Rectal smooth muscle tissue (tissue), 1 donor: ENCODE measurements around the gene PBX1.

Experiments
- H3K27ac ChIP-seq: one replicate; pipeline ENCODE4 v1.7.0; 2013; ENCODE audit warnings: low read depth, low read length, inconsistent platforms
- H3K27me3 ChIP-seq: one replicate; pipeline ENCODE4 v1.7.0; 2013; ENCODE audit warnings: low read length; ENCODE audit not compliant: control insufficient read depth, insufficient read depth
- H3K36me3 ChIP-seq: one replicate; pipeline ENCODE4 v1.7.0; 2013; ENCODE audit warnings: low read length; ENCODE audit not compliant: control insufficient read depth, insufficient read depth
- H3K4me1 ChIP-seq: one replicate; pipeline ENCODE4 v1.7.0; 2013; ENCODE audit warnings: low read length; ENCODE audit not compliant: control insufficient read depth, insufficient read depth
- H3K4me3 ChIP-seq: one replicate; pipeline ENCODE4 v1.7.0; 2013; ENCODE audit warnings: low read length
- H3K9ac ChIP-seq: one replicate; pipeline ENCODE4 v1.7.0; 2013; ENCODE audit warnings: low read length

PBX1 gene

DNA sequence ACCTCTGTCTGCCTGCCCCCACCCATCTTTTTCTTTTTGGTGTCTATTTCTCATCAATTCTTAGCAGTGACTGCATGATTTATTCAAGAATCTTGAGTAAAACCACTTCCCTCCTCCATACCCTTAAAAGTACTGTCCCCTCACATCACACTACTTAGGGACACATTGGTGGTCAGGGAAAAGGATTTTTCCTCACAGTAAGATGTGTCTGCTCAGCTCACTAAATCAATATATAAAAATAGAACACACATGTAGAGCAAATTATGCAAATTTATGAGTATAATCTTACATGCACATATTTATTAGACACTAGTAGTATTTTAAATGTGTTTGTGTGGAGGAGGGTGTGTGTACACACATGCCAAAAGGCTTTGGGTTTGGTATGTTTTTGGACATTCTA is 202.0 kb downstream of the PBX1 start:
- no peaks in the 10 kb centered on the region for H3K27me3 ChIP-seq
- no peaks in the 10 kb centered on the region for H3K36me3 ChIP-seq
- H3K4me1 ChIP-seq: no peaks in the 10 kb centered on the region
- no peak overlapping the region for H3K27ac ChIP-seq
- H3K9ac ChIP-seq: no peak overlapping the region
- H3K4me3 ChIP-seq: no peak overlapping the region

DNA sequence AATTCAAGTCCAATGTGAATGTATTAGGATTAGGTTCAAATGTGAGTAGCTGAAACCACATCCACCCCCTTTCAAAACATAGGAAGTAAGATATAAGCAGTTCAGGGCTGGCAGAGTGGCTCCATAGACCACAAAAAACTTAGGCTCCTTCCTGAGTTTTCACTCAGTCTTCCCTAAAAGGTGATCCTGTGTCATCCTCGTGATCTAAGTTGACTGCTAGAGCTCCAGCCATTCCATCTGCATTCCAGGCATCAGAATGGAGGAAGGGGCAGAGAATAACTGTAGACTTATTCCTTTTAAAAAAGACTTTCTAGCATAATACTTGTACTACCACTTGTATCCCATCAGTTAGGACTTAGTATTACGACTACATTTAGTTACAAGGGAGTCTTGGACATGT is 204.1 kb downstream of the PBX1 start:
- H3K4me1 ChIP-seq: peaks cover 4% of the 10 kb centered on the region

DNA sequence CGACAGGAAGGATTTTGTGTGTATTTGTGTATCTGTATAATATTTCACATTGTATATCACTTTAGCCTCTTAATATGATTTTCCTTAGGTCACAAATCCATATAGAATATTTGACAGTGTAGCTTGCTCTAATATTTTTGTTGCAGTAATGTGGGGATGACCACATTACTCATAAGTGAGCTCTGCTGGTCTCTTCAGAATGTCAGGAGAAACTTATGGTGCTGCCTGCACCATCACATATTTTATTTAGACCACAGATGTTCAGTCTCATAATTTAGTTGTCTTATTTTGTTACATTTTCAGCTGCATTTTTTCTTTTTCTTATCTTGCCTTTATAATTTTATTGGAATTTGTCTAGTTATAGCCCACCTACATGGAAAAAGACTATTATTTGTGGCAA is 205.3 kb downstream of the PBX1 start:
- Histone ChIP-seq H3K27ac (no peak overlapping the region), H3K4me1 (peaks cover 4% of the 10 kb centered on the region), H3K36me3 (no peaks in the 10 kb centered on the region), H3K27me3 (no peaks in the 10 kb centered on the region), H3K4me3 (no peak overlapping the region), H3K9ac (no peak overlapping the region)

More for the DNA sequence above, 204.1 kb downstream of the PBX1 start:
- no peaks in the 10 kb centered on the region for H3K36me3 ChIP-seq
- H3K9ac ChIP-seq: no peak overlapping the region
- no peak overlapping the region for H3K27ac ChIP-seq
- no peak overlapping the region for H3K4me3 ChIP-seq
- no peaks in the 10 kb centered on the region for H3K27me3 ChIP-seq

DNA sequence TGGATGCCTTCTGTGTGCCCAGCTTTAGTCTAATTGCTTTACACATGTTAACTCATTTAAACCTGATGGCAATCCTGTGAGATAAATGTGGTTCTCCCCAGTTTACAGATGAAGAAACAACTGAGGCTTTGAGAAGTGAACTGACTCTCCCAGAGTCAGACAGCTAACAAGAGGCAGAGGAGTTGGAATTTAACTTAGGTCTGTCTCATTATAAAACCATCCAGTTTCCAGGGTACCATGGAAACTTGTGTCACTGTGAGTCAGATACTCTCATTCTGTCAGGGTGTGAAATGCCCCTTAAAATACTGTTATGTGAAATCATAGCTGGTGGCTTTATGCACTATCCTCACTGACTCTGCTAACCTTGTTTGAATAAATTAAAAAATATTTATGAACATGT is 206.6 kb downstream of the PBX1 start:
- no peak overlapping the region for H3K9ac ChIP-seq

DNA sequence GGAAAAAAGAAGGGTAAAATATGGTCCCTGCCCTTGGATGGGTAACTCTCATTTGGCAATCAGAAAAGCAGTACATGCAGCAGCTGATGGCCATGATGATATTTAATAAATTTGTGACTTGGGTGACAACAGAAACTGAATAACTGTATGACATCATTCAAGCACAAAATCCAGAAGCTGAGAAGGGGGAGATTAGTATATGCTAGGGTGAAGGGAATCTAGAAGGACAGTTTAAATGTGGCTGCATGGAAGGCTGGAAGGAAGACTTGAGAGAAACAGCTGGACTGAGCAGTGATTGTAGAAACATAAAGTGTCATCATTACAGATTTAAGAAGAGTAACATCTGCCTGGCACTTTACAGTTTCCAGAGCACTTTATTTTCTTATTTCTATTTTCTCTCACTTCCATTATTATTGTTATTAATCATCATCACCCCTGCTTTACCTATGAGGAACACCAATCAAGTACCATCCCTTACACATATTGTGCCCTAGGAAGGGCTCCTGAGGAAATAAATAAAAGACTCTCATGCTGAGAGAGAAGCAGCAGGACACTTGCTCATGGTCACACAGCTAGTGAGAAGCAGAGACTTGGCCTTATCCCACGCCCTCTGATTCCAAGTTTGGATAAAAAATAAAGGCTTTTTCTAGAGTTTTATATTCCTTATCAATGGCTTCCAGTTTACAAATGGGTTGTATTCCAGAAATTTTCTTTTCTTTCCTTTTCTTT is 207.2 kb downstream of the PBX1 start:
- H3K4me1 ChIP-seq: peaks cover 8% of the 10 kb centered on the region
- no peak overlapping the region for H3K4me3 ChIP-seq
- no peak overlapping the region for H3K27ac ChIP-seq

More for the DNA sequence above, 206.6 kb downstream of the PBX1 start:
- no peaks in the 10 kb centered on the region for H3K27me3 ChIP-seq
- peaks cover 4% of the 10 kb centered on the region for H3K4me1 ChIP-seq
- no peak overlapping the region for H3K27ac ChIP-seq
- H3K36me3 ChIP-seq: no peaks in the 10 kb centered on the region
- no peak overlapping the region for H3K4me3 ChIP-seq

DNA sequence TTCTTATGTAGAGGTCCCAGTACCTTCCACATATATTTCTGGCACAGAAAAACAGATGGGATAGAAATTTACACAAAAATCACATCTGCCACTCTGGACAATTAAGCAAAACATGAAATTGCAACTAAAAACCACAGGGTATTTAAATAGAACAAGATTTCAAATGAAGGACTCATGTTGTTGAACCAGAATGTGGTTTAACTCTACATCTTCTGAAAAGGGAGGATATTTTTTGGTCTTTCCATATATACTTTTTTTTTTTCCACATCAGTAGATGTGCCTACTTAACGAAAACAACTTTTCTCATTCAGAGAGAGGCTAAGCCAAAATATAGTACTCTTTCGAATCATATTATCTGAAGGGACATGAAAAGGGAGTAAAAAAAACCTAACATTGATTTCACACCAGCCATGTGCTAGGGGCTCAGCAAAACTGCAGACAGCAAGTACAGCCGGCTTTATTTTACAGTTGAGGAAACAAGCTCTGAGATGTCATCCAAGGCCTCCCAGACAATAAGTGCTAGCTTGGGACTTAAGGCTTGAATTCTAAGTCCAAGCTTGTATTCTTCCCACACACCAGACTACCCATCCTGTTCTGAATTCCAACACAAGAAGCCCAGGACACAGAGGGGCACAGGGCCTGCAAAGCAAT is 208.9 kb downstream of the PBX1 start:
- H3K27ac ChIP-seq: no peak overlapping the region
- H3K4me1 ChIP-seq: peaks cover 22% of the 10 kb centered on the region
- H3K9ac ChIP-seq: no peak overlapping the region
- no peaks in the 10 kb centered on the region for H3K27me3 ChIP-seq
- no peak overlapping the region for H3K4me3 ChIP-seq
- no peaks in the 10 kb centered on the region for H3K36me3 ChIP-seq

More for the DNA sequence above, 207.2 kb downstream of the PBX1 start:
- no peaks in the 10 kb centered on the region for H3K27me3 ChIP-seq
- no peak overlapping the region for H3K9ac ChIP-seq
- H3K36me3 ChIP-seq: no peaks in the 10 kb centered on the region

DNA sequence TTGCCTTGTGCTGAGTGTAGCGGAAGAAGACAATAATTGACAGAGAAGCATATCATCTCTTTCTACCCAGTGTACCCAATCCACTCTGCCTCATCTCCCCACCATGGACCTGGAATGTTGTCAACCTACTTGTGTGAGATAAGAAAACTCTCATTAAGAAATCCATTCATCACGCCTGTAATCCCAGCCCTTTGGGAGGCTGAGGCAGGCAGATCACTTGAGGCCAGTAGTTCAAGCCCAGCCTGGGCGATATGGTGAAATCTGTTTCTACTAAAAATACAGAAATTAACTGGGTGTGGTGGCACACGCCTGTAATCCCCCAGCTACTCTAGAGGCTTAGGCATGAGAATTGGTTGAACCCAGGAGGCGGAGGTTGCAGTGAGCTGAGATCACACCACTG is 209.6 kb downstream of the PBX1 start:
- peaks cover 22% of the 10 kb centered on the region for H3K4me1 ChIP-seq
- H3K27ac ChIP-seq: no peak overlapping the region
- no peaks in the 10 kb centered on the region for H3K36me3 ChIP-seq
- no peak overlapping the region for H3K9ac ChIP-seq
- H3K4me3 ChIP-seq: no peak overlapping the region
- no peaks in the 10 kb centered on the region for H3K27me3 ChIP-seq

DNA sequence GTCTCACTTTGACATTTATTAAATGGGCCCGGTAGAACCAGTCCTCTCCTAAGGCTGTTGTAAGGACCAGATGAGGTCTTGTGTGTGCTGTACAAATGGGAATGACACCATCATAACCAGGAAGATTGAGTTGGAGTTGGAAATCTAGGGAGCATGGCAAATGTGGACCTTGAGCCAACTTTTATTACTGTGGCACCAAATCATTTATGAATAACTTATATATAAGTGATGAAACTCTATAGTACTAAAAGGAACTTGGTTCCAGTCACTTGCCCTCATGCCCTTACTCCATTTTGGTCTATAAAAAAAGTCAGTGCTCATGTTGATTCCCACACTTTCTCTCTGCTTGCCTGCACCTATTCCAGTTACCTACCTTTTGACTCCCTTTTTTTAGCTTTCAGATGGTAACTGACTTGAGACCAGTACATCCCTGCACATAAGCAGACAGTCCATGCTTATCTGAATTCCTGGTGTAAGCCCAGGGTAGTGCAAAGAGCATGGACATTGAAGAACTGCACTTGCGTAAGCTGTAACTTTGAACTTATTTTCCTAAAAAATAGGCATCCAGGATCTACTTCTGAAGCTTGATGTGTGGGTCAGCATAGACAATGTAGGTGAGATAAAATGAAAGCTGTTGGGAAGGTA is 210.6 kb downstream of the PBX1 start:
- Histone ChIP-seq H3K27ac (no peak overlapping the region), H3K4me1 (peaks cover 26% of the 10 kb centered on the region), H3K27me3 (no peaks in the 10 kb centered on the region), H3K36me3 (no peaks in the 10 kb centered on the region), H3K9ac (no peak overlapping the region), H3K4me3 (no peak overlapping the region)

DNA sequence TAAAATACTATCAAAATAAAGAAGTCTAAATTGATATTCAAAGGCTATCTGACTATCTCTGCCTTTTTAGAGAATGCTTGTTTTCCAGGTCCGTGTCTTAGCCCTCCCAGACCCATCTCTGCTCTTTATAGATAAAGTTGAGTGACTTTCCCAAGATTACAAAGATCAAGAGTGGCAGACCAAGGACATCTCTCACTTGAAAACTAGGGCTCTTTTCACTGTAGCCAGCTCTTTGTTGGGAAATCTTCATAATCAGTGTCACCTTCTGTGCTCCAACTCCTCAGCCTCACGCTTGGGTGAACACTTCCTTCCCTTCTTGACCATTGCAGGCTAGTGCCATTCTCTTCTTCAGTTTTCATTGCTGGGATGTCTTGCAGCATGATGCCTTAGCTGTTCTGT is 211.1 kb downstream of the PBX1 start:
- no peak overlapping the region for H3K27ac ChIP-seq
- no peaks in the 10 kb centered on the region for H3K36me3 ChIP-seq
- H3K4me1 ChIP-seq: peaks cover 30% of the 10 kb centered on the region
- H3K4me3 ChIP-seq: no peak overlapping the region
- H3K27me3 ChIP-seq: no peaks in the 10 kb centered on the region
- H3K9ac ChIP-seq: no peak overlapping the region

DNA sequence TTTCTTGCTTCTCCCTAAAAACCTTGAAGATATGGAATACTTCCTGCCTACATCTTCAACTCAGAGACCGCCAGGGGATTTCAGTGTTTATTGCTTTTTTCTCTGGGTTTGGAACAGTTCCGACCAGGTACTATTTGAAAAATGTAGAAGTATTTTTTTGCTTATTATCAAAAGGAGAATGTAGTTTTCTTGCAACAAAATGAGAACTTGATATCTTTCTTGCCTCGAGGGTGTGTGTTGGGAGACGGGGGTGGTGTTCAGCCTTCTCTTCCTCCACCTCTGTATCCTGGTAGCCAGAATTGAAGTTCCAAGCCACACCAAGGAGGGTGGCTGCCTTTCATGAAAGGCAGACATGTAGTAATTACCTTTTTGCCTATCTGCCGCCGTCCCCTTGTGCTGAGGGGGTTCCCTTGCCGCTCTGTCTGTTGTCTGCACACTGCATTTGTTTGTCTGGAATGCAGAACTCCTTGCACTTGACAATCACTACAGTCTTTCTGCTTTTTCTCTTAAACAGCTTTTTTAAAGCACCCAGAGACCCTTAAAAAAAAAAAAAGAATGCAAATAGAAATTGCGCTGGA is 212.1 kb downstream of the PBX1 start:
- Histone ChIP-seq H3K27ac (peak overlapping the region; percentile 58), H3K36me3 (no peaks in the 10 kb centered on the region), H3K4me1 (peaks cover 29% of the 10 kb centered on the region), H3K9ac (no peak overlapping the region), H3K4me3 (peak overlapping the region; percentile 25), H3K27me3 (no peaks in the 10 kb centered on the region)

DNA sequence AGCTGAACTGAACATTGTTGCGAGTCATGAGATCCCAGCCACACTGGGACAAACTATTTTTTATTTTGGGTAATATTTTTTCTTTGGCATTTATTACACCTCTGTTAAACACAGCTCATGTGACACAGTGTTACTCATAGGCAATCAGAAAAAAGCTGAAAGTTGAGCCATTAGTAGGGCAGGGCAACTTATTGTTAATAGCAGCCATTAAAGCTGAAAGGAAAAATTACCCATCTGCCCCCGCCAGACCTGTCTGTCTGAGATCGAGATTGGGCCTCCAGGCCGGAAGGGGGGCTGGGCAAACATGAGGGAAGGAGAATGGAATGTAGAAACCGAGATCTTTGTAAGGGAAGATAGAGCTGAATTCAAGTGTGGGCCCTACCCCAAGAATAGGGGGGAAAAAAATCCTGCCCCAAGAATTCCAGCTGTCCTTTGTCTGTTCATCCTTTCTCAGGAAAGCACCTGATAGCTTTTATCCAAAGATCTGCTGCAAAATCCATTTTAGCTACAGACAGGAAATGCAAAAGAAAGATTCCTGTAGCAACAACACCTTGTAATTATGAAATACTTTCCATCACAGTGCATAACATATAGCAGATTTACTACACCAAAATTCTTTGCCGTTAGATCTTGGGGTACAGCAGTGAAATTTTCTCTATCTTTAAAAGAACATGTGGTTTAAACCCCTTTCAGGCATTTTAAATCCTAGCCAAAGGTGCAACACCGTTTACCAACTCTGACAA is 212.8 kb downstream of the PBX1 start:
- Histone ChIP-seq H3K36me3 (no peaks in the 10 kb centered on the region), H3K27me3 (no peaks in the 10 kb centered on the region), H3K27ac (peak overlapping the region; percentile 58), H3K4me3 (peak overlapping the region; percentile 25), H3K4me1 (peaks cover 27% of the 10 kb centered on the region), H3K9ac (no peak overlapping the region)

DNA sequence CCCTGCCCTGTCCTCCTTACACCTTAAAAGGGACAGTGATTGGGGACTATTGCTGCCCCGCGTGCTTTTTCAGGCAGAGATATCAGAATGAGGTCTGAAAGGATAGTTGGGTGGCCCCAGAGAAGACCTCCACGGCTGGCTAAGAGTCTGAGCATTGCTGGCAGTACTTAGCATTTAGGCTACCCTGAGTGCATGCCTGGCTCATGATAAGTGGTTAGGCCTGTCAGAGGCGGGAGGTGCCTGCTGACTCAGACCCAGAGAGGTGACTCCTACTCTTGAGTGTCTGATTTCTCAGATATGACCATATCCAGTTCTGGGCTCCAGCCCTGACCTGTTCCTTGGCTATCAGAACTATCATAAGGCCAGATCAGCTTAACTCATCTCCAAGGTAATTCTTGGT is 213.7 kb downstream of the PBX1 start:
- H3K4me3 ChIP-seq: no peak overlapping the region
- peaks cover 27% of the 10 kb centered on the region for H3K4me1 ChIP-seq
- H3K9ac ChIP-seq: no peak overlapping the region
- no peaks in the 10 kb centered on the region for H3K36me3 ChIP-seq
- peak overlapping the region; percentile 11 for H3K27ac ChIP-seq
- no peaks in the 10 kb centered on the region for H3K27me3 ChIP-seq
